ENCODE data around the gene EVA1A.

The EVA1A gene

GRCh38 chr2:75577280-75577679 lies 16.5 kb upstream of the EVA1A start:
- TF ChIP-seq ZNF274 (IDR thresholded peaks at IDR 0.05; ENCODE audit: low read depth, low read length), result no peak

GRCh38 chr2:75574106-75574505 lies 13.4 kb upstream of the EVA1A start:
- no peak for TF ChIP-seq ZNF274 (IDR thresholded peaks at IDR 0.05; ENCODE audit: low read depth, low read length)
- H3K4me3 ChIP-seq (ENCODE audit: low read length), result no peak overlapping the region

More at GRCh38 chr2:75577280-75577679, 16.5 kb upstream of the EVA1A start:
- H3K4me3 ChIP-seq (ENCODE audit: low read length), result no peak overlapping the region

GRCh38 chr2:75573145-75573878 lies 12.6 kb upstream of the EVA1A start:
- no peak for TF ChIP-seq ZNF274 (IDR thresholded peaks at IDR 0.05; ENCODE audit: low read depth, low read length)
- no peak overlapping the region for H3K4me3 ChIP-seq (ENCODE audit: low read length)

DNA sequence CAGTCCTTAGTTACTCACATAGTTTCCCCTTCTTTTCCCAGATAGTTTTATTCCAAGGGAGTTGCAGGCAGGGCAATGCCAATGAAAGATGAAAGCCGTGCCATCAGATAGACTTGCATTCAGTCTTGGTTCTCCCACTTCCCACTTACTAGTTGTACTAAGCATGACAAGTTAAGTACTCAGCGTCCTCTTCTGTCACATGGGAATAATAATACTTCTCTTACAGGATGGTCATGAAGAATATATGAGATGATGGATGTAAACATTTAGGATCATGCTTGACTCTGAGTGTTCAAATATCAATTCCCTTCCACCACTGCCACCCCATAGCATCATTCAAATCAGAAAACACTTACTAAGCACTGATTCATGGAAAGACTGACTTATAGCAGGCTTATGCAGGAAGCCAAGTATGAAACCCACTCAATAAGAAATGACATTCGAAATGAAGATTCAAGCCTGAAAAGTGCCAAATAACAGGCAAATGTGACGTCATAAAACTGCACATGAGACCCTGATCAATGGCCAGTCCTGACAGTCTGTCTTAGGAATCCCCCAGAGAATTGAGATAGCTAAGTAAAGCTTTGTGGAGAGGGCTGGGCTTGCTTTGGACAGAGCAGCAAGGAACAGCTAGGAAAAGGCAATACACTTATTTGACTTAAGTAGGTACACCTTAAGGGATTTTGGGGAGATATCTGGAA lies 11.1 kb upstream of the EVA1A start:
- TF ChIP-seq ZNF274 (IDR thresholded peaks at IDR 0.05; ENCODE audit: low read depth, low read length), result no peak
- no peak overlapping the region for H3K4me3 ChIP-seq (ENCODE audit: low read length)

- no peak overlapping the region for H3K4me3 ChIP-seq (ENCODE audit: low read length)
- no peak for TF ChIP-seq ZNF274 (IDR thresholded peaks at IDR 0.05; ENCODE audit: low read depth, low read length)
Observed at GRCh38 chr2:75570948-75571729, 10.4 kb upstream of the EVA1A start.

GRCh38 chr2:75570024-75570947 lies 9.5 kb upstream of the EVA1A start:
- TF ChIP-seq ZNF274 (IDR thresholded peaks at IDR 0.05; ENCODE audit: low read depth, low read length), result no peak
- no peak overlapping the region for H3K4me3 ChIP-seq (ENCODE audit: low read length)

DNA sequence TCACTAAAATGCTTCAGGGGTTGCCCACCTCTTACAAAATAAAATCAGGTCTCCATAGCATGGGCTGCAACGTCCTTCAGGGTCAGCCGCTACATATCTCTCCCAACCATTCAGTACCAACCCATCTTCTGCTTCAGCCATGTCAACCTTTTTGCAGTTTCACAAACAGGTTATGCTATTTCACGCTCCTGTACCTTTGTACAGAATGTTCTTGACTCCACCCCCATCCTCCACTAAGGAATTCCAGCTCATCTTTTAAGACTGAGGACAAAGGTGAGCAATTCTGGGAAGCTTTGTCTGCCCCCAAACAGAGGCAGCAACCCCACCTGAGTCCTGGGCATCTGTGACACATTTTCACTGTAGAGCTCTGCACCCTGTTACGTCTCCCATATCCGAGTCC lies 8.8 kb upstream of the EVA1A start:
- no peak overlapping the region for H3K4me3 ChIP-seq (ENCODE audit: low read length)
- no peak for TF ChIP-seq ZNF274 (IDR thresholded peaks at IDR 0.05; ENCODE audit: low read depth, low read length)

DNA sequence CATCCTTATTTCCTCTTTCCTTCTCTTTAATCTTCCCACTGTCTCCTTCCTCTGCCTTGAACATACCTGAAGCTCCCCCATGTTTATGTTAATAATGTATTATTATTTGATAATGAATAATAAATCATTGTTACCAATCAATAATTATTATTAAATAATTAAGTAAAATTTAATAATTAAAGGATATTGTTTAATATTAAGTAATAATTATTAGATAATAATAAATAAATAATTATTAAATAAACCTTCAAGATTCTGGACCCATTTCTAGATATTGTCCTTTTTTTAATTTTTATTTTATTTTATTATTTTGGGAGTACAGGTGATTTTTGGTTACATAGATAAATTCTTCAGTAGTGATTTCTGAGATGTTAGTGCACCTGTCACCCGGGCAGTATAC lies 7.4 kb upstream of the EVA1A start:
- H3K4me3 ChIP-seq (ENCODE audit: low read length), result no peak overlapping the region
- TF ChIP-seq ZNF274 (IDR thresholded peaks at IDR 0.05; ENCODE audit: low read depth, low read length), result no peak

DNA sequence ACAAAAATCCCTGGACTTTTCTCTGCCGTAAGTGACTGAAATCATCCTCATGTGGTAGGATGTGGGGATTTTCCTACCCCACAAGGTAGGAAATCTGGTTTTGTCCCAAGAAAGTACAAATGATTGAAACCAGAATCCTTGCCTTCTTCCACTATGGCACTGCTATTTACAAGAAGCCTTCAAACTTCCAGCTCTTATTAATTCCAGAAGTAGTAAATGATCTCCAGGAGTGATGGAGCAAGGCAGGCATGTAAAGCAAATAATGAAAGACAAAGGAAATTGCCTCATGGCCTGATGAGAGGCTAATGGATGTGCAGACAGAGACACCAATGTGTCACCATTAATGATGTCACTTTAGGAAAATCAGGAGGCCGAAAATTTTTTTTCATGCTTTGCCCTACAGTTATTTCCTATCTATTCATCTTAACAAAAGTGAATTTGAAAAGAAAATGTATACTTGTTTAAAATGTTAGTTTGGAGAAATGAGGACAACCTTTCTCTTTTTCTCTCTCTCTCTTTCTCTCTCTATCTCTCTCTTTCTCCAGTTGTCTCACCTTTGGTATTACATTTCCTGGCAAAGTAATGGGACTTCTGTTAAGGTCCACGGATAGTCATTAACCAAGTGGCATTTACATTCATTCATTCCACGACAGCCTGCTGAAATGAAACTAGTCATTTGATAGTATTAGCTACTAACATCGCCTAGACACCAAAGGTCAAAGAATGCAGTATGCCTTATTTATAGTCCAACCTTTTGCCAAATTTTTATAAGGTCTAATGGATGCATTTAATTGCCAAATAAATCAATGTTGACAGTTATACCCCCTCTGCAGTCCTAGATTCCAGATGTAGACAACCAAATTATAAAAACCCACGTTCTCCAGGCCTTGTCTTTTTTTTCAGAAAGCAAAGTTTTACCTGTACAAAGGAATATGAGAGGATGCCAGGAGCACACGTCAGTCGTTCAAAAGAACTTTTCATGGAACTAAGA lies 5.0 kb upstream of the EVA1A start:
- TF ChIP-seq ZNF274 (IDR thresholded peaks at IDR 0.05; ENCODE audit: low read depth, low read length), result no peak
- H3K4me3 ChIP-seq (ENCODE audit: low read length), result no peak overlapping the region

DNA sequence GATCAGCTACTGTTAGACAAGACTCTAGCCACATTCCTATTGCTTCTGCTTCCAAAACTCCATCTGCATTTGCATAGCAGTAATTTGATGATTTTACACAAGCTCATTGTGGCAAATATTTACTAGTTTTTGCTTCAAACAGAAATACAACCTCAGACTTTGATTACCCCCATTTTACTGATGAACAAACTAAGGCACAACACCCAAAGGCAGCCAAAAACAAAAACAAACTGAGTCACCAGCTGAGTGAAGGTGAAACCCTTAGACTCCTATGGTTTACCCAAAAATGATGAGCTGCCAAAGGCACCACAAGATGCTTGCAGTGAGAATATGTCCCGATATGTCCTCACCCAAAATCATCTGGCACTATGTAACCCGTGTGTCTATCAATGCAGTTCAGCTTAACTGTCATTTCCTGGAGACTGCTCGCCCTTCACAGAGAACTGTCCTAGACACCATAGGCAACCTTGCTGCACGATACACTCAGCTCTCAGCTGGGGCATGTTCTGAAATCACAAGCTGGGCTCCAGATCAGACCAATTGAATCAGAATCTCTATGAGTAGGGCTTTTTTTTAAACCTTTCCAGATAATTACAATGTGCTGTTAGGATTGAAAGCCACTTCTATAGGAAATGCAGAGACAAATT lies 4.1 kb upstream of the EVA1A start:
- TF ChIP-seq ZNF274 (IDR thresholded peaks at IDR 0.05; ENCODE audit: low read depth, low read length), result no peak
- H3K4me3 ChIP-seq (ENCODE audit: low read length), result no peak overlapping the region

- H3K4me3 ChIP-seq (ENCODE audit: low read length), result no peak overlapping the region
- no peak for TF ChIP-seq ZNF274 (IDR thresholded peaks at IDR 0.05; ENCODE audit: low read depth, low read length)
Observed at GRCh38 chr2:75564026-75564688, 3.4 kb upstream of the EVA1A start.

GRCh38 chr2:75563591-75563990 lies 2.9 kb upstream of the EVA1A start:
- TF ChIP-seq ZNF274 (IDR thresholded peaks at IDR 0.05; ENCODE audit: low read depth, low read length), result no peak
- H3K4me3 ChIP-seq (ENCODE audit: low read length), result no peak overlapping the region

Measured in GM08714 (cell line).